Measurements from ENCODE around the gene KRT39.

KRT39 gene

GRCh38 chr17:40980596-40980995 is 13.8 kb upstream of the KRT39 start:
- no peak for DNase-seq (ENCODE audit: low read depth in 2 of 2, low spot score in 1 of 2)

- DNase-seq (ENCODE audit: low read depth in 2 of 2, low spot score in 1 of 2), result no peak
Measured at GRCh38 chr17:40980117-40980516, 13.4 kb upstream of the KRT39 start.

- no peak for DNase-seq (ENCODE audit: low read depth in 2 of 2, low spot score in 1 of 2)
Measured at GRCh38 chr17:40978575-40979151, 11.9 kb upstream of the KRT39 start.

- DNase-seq (ENCODE audit: low read depth in 2 of 2, low spot score in 1 of 2), result no peak
Measured at GRCh38 chr17:40975516-40975915, 8.8 kb upstream of the KRT39 start.

GRCh38 chr17:40974366-40974765 is 7.6 kb upstream of the KRT39 start:
- no peak for DNase-seq (ENCODE audit: low read depth in 2 of 2, low spot score in 1 of 2)

- no peak for DNase-seq (ENCODE audit: low read depth in 2 of 2, low spot score in 1 of 2)
Measured at GRCh38 chr17:40967582-40967981, 834 bp upstream of the KRT39 start.

GRCh38 chr17:40963838-40964237 is 2.9 kb downstream of the KRT39 start:
- no peak for DNase-seq (ENCODE audit: low read depth in 2 of 2, low spot score in 1 of 2)

- DNase-seq (ENCODE audit: low read depth in 2 of 2, low spot score in 1 of 2), result no peak
Measured at GRCh38 chr17:40962059-40962561, 4.6 kb downstream of the KRT39 start.

- DNase-seq (ENCODE audit: low read depth in 2 of 2, low spot score in 1 of 2), result no peak
Measured at GRCh38 chr17:40961591-40961990, 5.2 kb downstream of the KRT39 start.

- DNase-seq (ENCODE audit: low read depth in 2 of 2, low spot score in 1 of 2), result no peak
Measured at GRCh38 chr17:40960144-40960543, 6.6 kb downstream of the KRT39 start.

- no peak for DNase-seq (ENCODE audit: low read depth in 2 of 2, low spot score in 1 of 2)
Measured at GRCh38 chr17:40958086-40958953, 8.4 kb downstream of the KRT39 start.

- DNase-seq (ENCODE audit: low read depth in 2 of 2, low spot score in 1 of 2), result no peak
Measured at GRCh38 chr17:40956401-40957254, 10.1 kb downstream of the KRT39 start.

- no peak for DNase-seq (ENCODE audit: low read depth in 2 of 2, low spot score in 1 of 2)
Measured at GRCh38 chr17:40953881-40954280, 12.9 kb downstream of the KRT39 start.

GRCh38 chr17:40952661-40953060 is 14.1 kb downstream of the KRT39 start:
- DNase-seq (ENCODE audit: low read depth in 2 of 2, low spot score in 1 of 2), result no peak

GRCh38 chr17:40952154-40952553 is 14.6 kb downstream of the KRT39 start:
- no peak for DNase-seq (ENCODE audit: low read depth in 2 of 2, low spot score in 1 of 2)

GRCh38 chr17:40951011-40951622 is 15.6 kb downstream of the KRT39 start:
- no peak for DNase-seq (ENCODE audit: low read depth in 2 of 2, low spot score in 1 of 2)

GRCh38 chr17:40950176-40950575 is 16.6 kb downstream of the KRT39 start:
- DNase-seq (ENCODE audit: low read depth in 2 of 2, low spot score in 1 of 2), result no peak

GRCh38 chr17:40949418-40949817 is 17.3 kb downstream of the KRT39 start:
- DNase-seq (ENCODE audit: low read depth in 2 of 2, low spot score in 1 of 2), result no peak

- no peak for DNase-seq (ENCODE audit: low read depth in 2 of 2, low spot score in 1 of 2)
Measured at GRCh38 chr17:40947929-40948328, 18.8 kb downstream of the KRT39 start.

GRCh38 chr17:40945414-40945813 is 21.3 kb downstream of the KRT39 start:
- DNase-seq (ENCODE audit: low read depth in 2 of 2, low spot score in 1 of 2), result no peak

GRCh38 chr17:40944531-40944930 is 22.2 kb downstream of the KRT39 start:
- DNase-seq (ENCODE audit: low read depth in 2 of 2, low spot score in 1 of 2), result no peak
